NCI-H1436 treated with DMSO at 0.1 percent for 48 hours (cell line): Measurements from ENCODE around the gene TRIM38.
"Not testable (repeated sequence)": the region's sequence is repeated elsewhere in the genome, so short reads cannot be mapped to it uniquely, and the experiment has no call there.

Experiments
- DNase-seq: peaks from one replicate; lab custom pipeline; 2025; lab: John Stamatoyannopoulos, UW

Gene TRIM38

DNA sequence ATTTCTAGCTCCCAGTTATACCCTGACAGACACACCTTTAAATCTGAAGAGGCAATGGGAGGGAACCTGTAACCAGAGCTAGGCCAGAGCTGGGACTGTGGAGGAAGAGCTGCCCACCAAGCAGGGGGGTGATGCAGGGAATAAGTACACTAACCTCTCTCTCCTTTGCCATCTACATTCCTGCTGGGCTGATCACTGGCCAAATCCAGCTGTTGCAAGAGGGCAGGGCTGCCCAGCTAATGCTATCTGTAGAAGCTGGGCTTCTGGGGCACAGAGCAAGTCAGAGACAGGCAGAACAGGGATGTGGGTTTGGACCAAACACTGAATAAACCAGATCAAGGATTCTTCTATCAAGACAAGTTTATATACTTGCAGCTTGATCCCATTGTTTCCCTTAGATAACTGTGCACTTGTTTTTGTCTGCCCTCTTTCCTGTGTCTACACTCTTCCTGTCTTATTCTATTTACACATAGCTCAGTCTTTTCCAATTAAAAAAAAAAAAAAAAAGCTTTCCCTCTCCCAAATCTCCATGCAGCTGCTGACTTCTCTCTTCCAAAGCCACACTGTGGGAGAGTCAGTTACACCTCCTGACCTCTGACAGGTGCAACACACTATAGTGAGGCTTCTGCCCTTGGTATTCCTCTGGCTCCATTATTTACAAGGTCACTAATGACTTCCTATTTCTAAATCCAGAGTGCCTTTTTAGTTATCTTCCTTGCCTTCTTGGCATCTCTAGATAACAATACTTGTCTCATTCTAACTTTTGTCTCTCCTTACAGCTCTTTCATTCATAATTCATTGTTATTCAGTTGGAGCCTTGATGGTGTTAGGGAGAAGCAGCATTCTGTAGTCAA, 43.7 kb downstream of the TRIM38 start:
- DNase-seq = no peak

DNA sequence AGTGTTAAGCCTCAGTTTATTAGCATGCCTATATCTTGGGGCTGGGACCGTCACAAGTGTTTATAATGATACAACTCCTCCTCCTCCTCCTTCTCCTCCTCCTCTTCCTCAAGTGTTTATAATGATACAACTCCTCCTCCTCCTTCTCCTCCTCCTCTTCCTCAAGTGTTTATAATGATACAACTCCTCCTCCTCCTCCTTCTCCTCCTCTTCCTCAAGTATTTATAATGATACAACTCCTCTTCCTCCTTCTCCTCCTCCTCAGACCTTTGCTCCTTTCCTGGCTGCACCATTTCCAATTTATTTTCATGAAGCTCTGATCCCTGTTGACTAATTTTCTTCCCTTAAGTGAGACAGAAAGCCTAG, 44.3 kb downstream of the TRIM38 start:
- DNase-seq = not testable (repeated sequence)

DNA sequence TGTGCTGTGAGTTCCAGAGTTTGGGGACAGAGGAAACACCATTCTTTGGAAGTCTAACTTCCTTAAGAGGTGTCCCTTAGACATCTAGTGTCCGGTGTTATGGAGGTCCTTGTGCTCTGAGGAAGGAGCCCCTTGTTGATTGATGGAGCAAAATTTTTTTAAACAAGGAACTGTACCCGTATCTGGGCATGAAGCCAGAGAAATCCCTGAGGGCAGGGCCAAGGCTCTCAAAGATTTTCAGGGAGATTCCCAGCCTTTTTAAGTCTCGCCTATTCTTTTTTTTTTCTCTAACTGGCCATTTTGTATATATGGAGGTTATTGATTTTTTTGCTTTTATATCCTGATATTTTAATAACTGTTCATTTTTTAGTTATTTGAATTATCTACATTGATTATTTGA, 45.9 kb downstream of the TRIM38 start:
- DNase-seq = no peak

DNA sequence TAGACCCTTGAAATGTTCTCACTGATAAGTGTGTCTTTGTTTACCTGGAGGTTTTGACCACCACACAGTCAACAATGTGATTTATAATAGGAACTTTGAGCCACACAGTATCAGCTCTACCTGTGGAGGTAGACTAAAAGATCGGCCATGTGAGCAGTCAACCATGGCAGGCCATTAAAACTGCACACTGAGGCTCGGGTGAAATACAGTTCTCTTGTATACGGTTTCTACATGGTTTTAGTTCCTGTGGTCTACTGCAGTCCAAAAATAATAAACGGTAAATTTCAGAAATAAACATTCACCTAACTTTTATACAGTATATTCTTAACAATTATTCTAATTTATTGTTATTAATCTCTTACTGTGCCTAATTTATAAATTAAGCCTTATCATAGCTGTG, 47.2 kb downstream of the TRIM38 start:
- DNase-seq = no peak

DNA sequence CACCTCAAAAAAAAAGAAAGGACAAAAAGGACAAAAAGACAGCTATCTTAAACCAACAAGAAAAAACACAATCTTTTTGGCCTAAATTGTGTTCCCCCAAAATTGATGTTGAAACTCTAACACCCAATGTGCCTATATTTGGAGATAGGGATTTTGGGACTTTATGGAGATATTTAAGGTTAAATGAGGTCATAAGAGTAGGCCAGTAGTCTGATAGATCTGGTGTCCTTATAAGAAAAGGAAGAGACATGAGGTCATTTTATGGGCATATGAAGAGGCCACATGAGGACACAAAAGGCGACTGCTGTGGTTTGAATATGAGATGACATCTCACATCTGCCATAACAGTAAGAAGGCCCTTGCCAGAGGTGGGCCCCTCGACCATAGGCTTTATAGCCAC, 49.5 kb downstream of the TRIM38 start:
- no peak for DNase-seq

DNA sequence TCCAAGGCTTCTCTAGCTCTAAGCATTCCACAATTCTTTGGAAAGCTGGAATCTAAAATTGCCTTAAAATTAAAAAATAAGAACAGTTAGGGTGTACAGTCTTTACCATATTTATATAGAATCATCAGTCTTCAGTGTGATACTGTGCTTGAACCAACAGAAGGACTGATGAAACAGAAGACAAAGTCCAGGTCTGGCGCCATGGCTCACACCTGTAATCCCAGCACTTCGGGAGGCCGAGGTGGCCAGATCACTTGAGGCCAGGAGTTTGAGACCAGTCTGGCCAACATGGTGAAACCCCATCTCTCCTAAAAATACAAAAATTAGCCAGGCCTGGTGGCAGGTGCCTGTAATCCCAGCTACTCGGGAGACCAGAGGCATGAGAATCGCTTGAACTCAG, 51.8 kb downstream of the TRIM38 start:
- not testable (repeated sequence) for DNase-seq

DNA sequence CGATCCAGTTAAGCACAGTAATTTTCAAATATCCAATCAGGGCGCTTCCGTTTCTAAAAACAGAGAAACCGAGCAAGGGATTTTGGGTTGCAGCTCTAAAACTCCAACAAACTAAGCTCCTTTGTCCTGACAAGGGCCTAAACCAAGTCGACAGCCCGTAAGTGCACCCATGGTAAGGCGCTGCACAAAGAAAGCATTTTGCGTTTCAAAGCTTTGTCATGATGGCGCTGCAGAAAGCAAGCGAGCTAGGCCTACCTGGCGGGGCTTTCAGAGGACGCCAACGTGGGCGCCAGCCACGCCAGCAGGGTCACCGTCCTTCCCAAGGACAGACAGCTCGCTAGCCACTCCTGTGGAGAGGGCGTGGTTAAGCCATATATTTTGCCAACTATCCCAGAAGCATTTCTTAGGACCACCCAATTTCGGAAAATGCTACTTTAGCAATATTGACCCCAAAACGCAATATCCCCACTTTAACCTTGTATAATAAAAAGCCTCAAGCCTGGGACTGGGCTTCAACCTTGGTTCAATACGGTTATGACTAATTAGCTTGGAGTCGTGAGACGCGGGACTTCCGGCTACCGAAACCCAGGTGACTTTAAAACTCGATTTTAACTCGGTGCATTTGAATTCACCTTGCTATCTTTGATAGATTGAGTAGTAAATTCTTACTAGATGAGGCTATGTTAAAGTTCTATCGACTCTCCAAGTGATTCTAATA, 53.8 kb downstream of the TRIM38 start:
- DNase-seq = no peak

DNA sequence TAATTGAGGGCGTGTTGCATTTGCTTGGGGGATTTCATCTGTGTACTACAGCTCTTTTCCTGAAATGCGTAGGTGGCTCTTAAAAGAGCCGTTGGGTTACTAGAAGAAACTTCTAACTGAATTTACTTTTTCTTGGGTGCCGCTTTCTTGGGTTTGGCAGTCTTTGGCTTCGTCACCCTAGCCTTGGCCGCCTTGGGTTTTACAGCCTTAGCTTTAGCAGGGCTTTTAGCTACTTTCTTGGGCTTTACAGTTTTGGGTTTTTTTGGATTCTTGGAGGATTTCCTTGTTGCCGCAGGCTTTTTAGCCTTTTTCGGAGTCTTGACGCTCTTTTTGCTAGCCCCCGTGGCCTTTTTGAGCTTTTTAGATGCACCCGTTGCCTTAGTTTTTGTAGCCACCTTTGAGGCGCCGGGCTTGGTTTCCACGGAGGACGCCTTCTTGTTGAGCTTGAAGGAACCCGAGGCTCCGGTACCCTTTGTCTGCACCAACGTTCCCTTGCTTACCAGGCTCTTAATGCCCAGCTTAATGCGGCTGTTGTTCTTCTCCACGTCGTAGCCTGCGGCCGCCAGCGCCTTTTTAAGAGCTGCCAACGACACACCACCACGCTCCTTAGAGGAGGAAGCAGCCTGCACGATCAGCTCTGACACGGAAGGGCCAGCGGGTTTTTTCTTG, 54.5 kb downstream of the TRIM38 start:
- no peak for DNase-seq

DNA sequence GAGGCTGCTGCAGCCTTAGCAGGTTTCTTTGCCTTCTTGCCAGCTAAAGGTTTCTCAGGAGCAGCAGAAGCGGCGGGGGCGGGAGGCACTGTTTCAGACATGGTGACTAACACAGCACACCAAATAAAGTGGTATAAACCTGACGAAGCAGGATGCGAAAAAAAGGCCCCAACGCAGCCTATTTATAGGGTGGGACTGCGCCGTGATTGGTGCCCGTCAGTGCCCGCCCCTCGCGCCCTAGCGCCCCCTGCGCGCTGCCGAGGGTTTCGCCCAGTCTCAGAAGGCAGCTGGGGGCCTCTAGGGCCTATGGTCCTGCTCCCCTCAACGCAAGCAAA, 55.0 kb downstream of the TRIM38 start:
- no peak for DNase-seq

DNA sequence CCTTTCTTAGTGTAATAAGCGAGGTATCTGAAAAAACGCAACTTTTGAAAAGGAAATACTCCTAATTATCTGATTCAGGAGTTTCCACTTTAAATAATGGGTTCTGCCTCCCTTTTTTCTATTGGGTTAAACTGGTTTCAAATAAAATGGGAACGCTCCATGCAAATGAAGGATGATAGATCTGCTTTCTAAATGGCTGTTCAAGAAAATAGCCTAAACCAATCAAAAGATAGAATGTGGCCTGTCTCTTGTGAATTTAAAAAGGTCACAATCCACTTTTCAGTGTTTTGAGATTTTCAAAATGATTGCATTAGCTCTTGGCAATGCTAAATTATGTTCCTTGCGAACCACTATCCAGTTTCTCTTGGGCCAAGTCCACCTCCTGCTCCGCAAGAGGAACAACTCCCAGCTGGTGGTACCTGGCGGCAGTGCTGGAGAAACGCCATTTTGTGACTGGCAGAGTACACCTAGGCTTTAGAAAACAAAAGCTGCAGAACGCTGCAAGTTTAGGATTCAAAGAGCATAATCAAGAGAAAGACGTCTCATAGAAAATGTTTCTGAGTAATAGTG, 56.7 kb downstream of the TRIM38 start:
- DNase-seq = no peak

DNA sequence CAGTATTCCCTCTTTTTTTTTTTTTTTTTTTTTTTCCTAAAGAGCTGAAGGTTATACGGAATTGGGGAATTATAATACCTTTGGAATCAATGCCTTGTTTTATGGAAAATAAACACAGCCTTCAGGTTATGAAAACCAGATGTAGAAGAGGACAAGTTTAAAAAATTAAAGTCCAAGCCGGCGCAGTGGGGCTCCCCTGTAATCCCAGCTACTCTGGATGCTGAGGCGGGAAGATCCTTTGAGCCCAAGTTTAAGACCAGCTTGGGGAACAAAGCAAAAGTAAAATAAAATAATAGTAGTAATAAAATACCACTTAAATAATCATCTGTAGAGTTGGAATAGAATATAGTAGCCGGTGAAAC, 57.3 kb downstream of the TRIM38 start:
- no peak for DNase-seq

DNA sequence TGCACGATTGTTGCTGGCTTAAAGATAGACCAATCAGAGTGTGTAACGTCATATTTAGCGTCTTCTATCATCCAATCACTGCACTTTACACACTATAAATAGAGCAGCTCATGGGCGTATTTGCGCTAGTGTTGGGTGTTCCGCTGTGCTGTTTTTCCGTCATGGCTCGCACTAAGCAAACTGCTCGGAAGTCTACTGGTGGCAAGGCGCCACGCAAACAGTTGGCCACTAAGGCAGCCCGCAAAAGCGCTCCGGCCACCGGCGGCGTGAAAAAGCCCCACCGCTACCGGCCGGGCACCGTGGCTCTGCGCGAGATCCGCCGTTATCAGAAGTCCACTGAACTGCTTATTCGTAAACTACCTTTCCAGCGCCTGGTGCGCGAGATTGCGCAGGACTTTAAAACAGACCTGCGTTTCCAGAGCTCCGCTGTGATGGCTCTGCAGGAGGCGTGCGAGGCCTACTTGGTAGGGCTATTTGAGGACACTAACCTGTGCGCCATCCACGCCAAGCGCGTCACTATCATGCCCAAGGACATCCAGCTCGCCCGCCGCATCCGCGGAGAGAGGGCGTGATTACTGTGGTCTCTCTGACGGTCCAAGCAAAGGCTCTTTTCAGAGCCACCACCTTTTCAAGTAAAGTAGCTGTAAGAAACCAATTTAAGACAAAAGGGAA, 57.9 kb downstream of the TRIM38 start:
- DNase-seq = peak; percentile 90

DNA sequence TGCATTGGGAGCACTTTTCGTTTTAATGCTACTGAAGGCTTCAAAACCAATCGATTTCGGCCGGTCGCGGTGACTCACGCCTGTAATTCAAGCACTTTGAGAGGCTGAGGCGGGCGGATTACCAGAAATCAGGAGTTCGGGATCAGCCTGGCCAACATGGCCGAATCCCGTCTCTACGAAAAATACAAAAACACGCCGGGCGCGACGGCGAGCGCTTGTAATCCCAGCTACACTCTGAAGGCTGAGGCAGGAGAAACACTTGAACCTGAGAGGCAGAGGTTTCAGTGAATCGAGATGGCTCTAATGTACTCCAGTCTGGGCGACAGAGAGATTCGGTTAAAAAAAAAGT, 58.4 kb downstream of the TRIM38 start:
- no peak for DNase-seq

DNA sequence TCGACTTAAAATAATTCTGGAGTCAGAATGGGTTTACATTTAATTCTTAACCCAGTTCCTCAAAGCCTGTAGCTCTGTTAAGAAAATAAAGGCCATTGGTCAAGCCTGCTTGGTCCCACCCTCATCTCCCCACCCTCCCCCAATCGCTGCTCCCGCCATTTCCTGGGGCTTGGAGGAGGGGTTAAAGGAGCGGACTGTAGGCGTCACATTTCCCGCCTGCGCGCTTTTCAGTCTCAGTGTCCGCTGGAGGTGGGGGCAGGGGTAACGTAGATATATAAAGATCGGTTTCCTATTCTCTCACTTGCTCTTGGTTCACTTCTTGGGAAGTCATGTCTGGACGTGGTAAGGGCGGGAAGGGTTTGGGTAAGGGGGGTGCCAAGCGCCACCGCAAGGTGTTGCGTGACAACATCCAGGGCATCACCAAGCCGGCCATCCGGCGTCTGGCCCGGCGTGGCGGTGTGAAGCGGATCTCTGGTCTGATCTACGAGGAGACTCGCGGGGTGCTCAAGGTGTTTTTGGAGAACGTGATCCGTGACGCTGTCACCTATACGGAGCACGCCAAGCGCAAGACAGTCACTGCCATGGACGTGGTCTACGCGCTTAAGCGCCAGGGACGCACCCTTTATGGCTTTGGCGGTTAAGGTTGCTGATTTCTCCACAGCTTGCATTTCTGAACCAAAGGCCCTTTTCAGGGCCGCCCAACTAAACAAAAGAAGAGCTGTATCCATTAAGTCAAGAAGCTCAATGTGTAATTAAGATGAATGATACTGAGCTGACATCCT, 58.9 kb downstream of the TRIM38 start:
- peak; percentile 90 for DNase-seq

DNA sequence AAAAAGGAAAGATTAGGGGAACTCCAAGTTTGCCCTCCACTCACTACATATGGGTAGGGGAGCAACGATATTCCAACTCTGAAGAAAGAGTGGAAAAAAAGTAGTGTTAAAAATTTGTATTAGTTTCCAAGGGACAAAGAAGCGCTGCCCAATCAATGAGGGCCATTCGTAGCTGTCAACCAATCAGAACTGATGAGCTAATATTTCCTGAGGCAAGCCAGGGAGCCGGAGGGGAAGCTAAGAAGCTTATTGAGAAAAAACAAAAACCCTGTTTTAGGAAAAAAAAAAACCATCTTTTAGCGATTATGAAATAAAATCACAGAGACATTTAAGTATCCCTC, 59.5 kb downstream of the TRIM38 start:
- DNase-seq = peak; percentile 68

DNA sequence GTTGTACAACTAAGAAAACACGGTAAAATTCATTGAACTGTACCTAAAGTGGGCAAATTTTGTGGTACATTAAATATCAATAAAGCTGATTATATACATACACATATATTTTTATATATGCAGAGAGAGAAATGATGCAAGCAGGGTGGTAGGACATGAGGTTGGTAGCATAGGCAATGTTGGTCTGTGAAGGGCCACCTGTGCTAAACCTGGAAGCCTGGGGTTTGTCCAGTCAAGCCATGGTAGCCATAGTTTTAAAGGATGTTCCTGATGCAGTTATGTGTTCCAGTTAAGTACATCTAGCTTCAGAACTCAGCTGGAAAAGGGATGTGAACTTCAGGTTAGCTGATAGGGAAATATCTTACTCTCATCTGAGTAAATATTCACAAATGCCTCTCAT, 60.1 kb downstream of the TRIM38 start:
- DNase-seq = no peak

DNA sequence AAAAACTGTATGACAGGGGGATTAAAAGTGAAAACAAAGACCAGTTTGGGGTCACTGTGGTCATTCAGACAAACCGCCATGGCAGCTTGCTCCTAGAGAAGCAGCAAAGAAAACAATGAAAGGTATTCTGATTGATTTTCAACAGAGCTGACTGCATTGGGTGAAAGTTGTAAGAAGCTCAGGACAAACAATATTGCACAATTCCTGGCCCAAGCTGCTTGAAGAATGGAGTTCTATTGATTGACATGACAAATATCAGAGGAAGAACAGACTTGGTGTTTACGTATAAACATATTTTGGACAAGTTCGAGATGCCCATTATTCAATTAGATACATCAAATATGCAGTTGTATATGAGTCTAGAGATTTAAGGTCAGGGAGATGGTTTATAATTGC, 62.0 kb downstream of the TRIM38 start:
- DNase-seq = no peak

DNA sequence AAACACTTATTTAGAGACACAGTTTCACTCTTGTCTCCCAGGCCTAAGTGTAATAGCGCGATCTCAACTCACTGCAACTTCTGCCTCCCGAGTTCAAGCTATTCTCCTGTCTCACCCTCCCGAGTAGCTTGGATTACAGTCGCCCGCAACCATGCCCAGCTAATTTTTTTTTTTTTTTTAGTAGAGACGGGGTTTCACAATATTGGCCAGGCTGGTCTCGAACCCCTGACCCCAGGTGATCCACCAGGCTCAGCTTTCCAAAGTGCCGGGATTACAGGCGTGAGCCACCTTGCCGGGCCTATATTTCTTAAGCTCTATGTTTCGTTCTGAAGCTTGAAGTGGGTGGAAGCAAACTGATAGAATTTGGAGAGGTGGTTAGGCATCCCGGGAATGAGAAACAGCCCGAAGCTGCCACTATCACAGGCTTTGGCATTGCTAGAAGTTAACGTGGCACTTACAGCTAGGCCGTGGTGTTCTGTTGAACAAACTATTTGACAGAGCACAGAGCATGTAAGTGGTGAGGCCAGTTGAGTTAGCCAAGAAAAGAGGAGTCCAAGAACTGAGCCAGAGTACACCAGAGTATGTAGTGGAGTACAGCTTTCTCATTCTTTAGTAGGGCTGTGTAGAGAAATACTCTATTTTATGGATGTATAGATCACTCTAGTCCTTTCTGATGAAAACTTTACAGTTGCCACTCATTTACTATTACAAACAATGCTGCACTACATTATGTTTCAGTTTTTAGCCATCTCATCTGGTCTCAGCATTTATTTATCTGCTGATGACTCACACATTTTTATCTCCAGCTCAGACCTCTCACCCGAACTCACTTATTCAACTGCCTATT, 62.7 kb downstream of the TRIM38 start:
- no peak for DNase-seq

DNA sequence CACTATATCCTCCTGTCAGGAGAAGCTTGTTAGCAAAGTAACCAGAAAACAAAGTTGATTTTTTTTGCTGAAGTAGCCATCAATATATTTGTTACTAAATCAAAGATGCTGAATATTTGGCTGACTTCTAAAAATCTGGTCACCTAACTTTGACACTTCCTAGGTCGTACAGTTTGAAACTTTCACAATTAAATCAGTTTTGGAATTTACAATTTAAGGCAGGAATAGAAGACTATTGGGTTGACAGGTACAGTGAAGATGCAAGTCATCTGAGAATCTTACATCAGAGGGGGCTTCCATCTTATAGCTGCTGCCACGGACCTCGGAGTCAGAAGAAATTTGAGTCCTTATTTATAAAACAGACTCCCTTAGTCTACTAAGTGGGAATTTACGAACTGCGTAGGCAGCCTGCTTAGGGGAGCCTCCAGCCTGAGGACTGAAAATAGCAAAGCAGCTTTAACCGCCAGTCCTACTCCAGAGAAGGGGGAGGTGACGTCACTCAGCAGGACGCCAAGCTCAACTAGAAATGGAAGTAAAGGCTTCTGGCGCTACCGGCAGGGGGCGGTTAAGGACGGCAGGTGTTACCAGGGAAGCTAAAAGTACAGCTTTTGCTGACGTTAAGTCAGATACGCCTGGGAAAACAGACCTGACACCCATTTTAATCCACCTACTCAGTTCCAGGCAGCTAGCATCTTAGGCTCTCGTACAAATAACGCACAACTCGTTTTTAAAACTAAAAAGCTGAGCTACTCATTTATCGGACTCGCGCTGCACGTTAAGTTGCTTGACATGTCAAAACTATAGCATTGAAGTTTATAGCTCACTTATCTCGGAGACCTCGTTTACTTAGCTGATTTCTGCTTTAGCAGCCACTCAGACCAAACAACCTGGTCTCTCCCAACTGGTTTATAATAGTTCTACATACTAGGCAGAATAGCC, 63.6 kb downstream of the TRIM38 start:
- peak; percentile 84 for DNase-seq
